Tibial nerve (tissue), 4 donors: ENCODE results near the gene LRP6. TPM values are rescaled to one million over a fixed set of nuclear protein-coding genes. Genes with fewer than 3 reads are reported as not detected.
A peak's percentile ranks its signal among the peaks of the same experiment; 100 is the strongest.

Source experiments
- DNase-seq, 2 donors: peaks; one replicate each; pipeline ENCODE4 v3.0.0-alpha.2; 2019; ENCODE audit warnings: low spot score in 2 of 2
- H3K27ac ChIP-seq, 4 donors: fragments of 200-600 bp; sonication (generic) in 3 of 4; one replicate each; pipeline ENCODE4 v1.5.1; 2017 to 2019; ENCODE audit warnings: mild to moderate bottlenecking in 1 of 4
- H3K27me3 ChIP-seq, 2 donors: fragments of 200-600 bp; sonication (generic) in 1 of 2; one replicate each; pipeline versions ENCODE4 v1.5.1 to v1.6.0; 2017 to 2019
- H3K36me3 ChIP-seq, 3 donors: fragments of 200-600 bp; sonication (generic); one replicate each; pipeline ENCODE4 v1.5.1; 2018 to 2019
- H3K4me1 ChIP-seq, 4 donors: fragments of 200-600 bp; sonication (generic) in 3 of 4; one replicate each; pipeline ENCODE4 v1.5.1; 2017 to 2019
- H3K4me3 ChIP-seq, 4 donors: fragments of 200-600 bp; sonication (generic) in 3 of 4; one replicate each; pipeline ENCODE4 v1.5.1; 2017 to 2019; ENCODE audit warnings: mild to moderate bottlenecking in 1 of 4, moderate library complexity in 1 of 4
- H3K9me3 ChIP-seq, 4 donors: fragments of 200-600 bp; sonication (generic) in 3 of 4; one replicate each; pipeline ENCODE4 v1.5.1; 2017 to 2019
- CTCF ChIP-seq, 5 experiments: fragments of 200-600 bp in 3 of 5; fragments of 450-650 bp in 2 of 5; sonication (generic) in 3 of 5; IDR thresholded peaks; one replicate each; pipeline ENCODE4 v1.5.1; 2016 to 2019; ENCODE audit warnings: antibody characterized with exemption in 5 of 5, mild to moderate bottlenecking in 3 of 5, moderate library complexity in 2 of 5
- EP300 ChIP-seq, 2 donors: sonication (generic); formaldehyde crosslinking; IDR thresholded peaks; one replicate each; pipeline ENCODE4 v1.6.1; 2017; ENCODE audit warnings: antibody characterized with exemption in 2 of 2, mild to moderate bottlenecking in 1 of 2
- POLR2A ChIP-seq, 2 donors: fragments of 450-650 bp; IDR thresholded peaks; one replicate each; pipeline ENCODE4 v1.6.1; 2017; ENCODE audit warnings: antibody characterized with exemption in 2 of 2, mild to moderate bottlenecking in 2 of 2, moderate library complexity in 2 of 2
- WGBS, 2 donors: methylation state at CpG; one replicate each; pipeline ENCODE4 v1.1.5; 2018; 5-methylcytosine and 5-hydroxymethylcytosine counted together
- total RNA-seq, 4 donors: library from RNA; depleted of rRNA; stranded (reverse); fragments of >200 nt; gene quantifications; one replicate each; pipeline ENCODE4 v1.1.0, GENCODE V29; 2016

The LRP6 gene
- total RNA-seq, 4 donors from 2014 or later, result 30.6 to 64.5 (median 44.9) TPM

GRCh38 chr12:12282761-12283425 lies 16.0 kb upstream of the LRP6 start:
- Histone ChIP-seq H3K27ac (peak overlapping the region in 1 of 4 donors; percentile 30), H3K4me3 (no peak overlapping the region), H3K36me3 (no peaks in the 10 kb centered on the region), H3K9me3 (no peaks in the 10 kb centered on the region), H3K27me3 (no peaks in the 10 kb centered on the region), H3K4me1 (peaks cover 0 to 23% (median 7%) of the 10 kb centered on the region in 4 donors)
- TF ChIP-seq CTCF (IDR thresholded peaks at IDR 0.05) (no peak), EP300 (IDR thresholded peaks at IDR 0.05) (no peak), POLR2A (IDR thresholded peaks at IDR 0.05) (no peak)
- DNase-seq, result no peak
- WGBS, 2 donors, result 33 to 37% methylated on average over 7 of the region's 7 CpGs

GRCh38 chr12:12282202-12282601 lies 15.4 kb upstream of the LRP6 start:
- TF ChIP-seq CTCF (IDR thresholded peaks at IDR 0.05) (no peak), EP300 (IDR thresholded peaks at IDR 0.05) (no peak), POLR2A (IDR thresholded peaks at IDR 0.05) (no peak)
- Histone ChIP-seq H3K27ac (no peak overlapping the region), H3K4me1 (peaks cover 0 to 23% (median 7%) of the 10 kb centered on the region in 4 donors), H3K4me3 (no peak overlapping the region), H3K36me3 (no peaks in the 10 kb centered on the region), H3K27me3 (no peaks in the 10 kb centered on the region), H3K9me3 (peaks cover 0 to 3% (median 0%) of the 10 kb centered on the region in 4 donors)
- 48 to 50% methylated on average over 3 of the region's 3 CpGs for WGBS, 2 donors
- DNase-seq, result no peak

GRCh38 chr12:12281134-12281533 lies 14.3 kb upstream of the LRP6 start:
- DNase-seq, result no peak
- TF ChIP-seq CTCF (IDR thresholded peaks at IDR 0.05) (no peak), EP300 (IDR thresholded peaks at IDR 0.05) (no peak), POLR2A (IDR thresholded peaks at IDR 0.05) (no peak)
- no peaks in the 10 kb centered on the region for H3K27me3 ChIP-seq
- no peak overlapping the region for H3K4me3 ChIP-seq
- H3K9me3 ChIP-seq, result peaks cover 0 to 11% (median 0%) of the 10 kb centered on the region in 4 donors
- H3K36me3 ChIP-seq, result no peaks in the 10 kb centered on the region
- H3K4me1 ChIP-seq, result peaks cover 0 to 23% (median 7%) of the 10 kb centered on the region in 4 donors
- H3K27ac ChIP-seq, result no peak overlapping the region
- 100% methylated on average over 1 of the region's 1 CpG for WGBS, 2 donors

DNA sequence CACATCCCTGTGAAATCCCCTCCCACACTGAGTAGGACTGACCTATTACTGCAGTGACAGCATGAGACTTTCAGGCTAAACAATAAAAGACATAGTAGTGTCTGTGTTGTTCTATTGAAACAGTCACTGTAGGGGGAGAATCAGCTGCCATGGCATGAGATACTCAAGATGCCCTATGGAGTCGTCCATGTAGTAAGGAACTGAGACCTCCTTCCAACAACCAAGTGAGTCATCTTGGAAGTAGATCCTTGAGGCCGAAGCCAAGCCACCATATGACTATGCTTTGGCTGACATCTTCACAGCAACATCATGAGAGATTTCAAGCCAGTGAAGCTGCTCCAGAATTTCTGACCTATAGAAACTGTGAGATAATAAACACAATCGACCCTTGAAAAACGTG lies 12.1 kb upstream of the LRP6 start:
- TF ChIP-seq POLR2A (IDR thresholded peaks at IDR 0.05) (no peak), EP300 (IDR thresholded peaks at IDR 0.05) (no peak), CTCF (IDR thresholded peaks at IDR 0.05) (no peak)
- Histone ChIP-seq H3K4me1 (peaks cover 0 to 23% (median 7%) of the 10 kb centered on the region in 4 donors), H3K27me3 (no peaks in the 10 kb centered on the region), H3K27ac (no peak overlapping the region), H3K4me3 (no peak overlapping the region), H3K9me3 (peaks cover 0 to 14% (median 0%) of the 10 kb centered on the region in 4 donors), H3K36me3 (no peaks in the 10 kb centered on the region)
- 53 to 63% methylated on average over 4 of the region's 4 CpGs for WGBS, 2 donors
- no peak for DNase-seq

GRCh38 chr12:12275874-12276273 lies 9.0 kb upstream of the LRP6 start:
- WGBS, 2 donors, result 93 to 95% methylated on average over 6 of the region's 6 CpGs

More at GRCh38 chr12:12275874-12276273, 9.0 kb upstream of the LRP6 start:
- Histone ChIP-seq H3K27me3 (no peaks in the 10 kb centered on the region), H3K36me3 (no peaks in the 10 kb centered on the region), H3K4me1 (peaks cover 0 to 10% (median 0%) of the 10 kb centered on the region in 4 donors), H3K9me3 (peaks cover 0 to 14% (median 0%) of the 10 kb centered on the region in 4 donors), H3K27ac (no peak overlapping the region), H3K4me3 (no peak overlapping the region)
- TF ChIP-seq CTCF (IDR thresholded peaks at IDR 0.05), result no peak
- no peak for TF ChIP-seq EP300 (IDR thresholded peaks at IDR 0.05)
- no peak for TF ChIP-seq POLR2A (IDR thresholded peaks at IDR 0.05)
- no peak for DNase-seq
